Heart left ventricle (tissue), 13 donors: ENCODE data around the gene LCE1D.

ENCODE experiments used
- CTCF ChIP-seq, 12 donors: fragments of 200-600 bp; sonication (generic) in 4 of 12; IDR thresholded peaks; one replicate each; pipeline versions ENCODE4 v1.5.0 to v1.8.0; 2018 to 2022; ENCODE audit warnings: antibody characterized with exemption in 12 of 12, mild to moderate bottlenecking in 5 of 12
- POLR2A ChIP-seq, 2 donors: fragments of 450-650 bp; IDR thresholded peaks; one replicate each; pipeline ENCODE4 v1.6.1; 2017; ENCODE audit warnings: antibody characterized with exemption in 2 of 2, mild to moderate bottlenecking in 2 of 2, moderate library complexity in 2 of 2
- donor health status: ischemic (EF 13 %, LVEDD 7.1; RV severe dilation, severe dysfunction).
- donor health status: DM: no; HTN: yes; CAD: no.
- donor health status: DM: no; HTN: no; CAD: no.
- donor health status: ischemic (EF 25% LVEDD 6.9; RV normal size, moderate dysfunction).
- donor health status: ischemic (EF 25% LVEDD 5.7; RV mildly dilated, moderate dysfunction).
- donor health status: ischemic (EF 35%, LVEDD 5.7; RV mildly dilated, moderate dysfunction).
- donor health status: nonischemic (EF 11% LVEDD 7.7; RV severe dilation, severe dysfunction).
- donor health status: DM: yes; HTN: yes; CAD: no.
- donor health status: PGD.
- donor health status: ischemic (EF 29% LVEDD 5.4; RV normal size, mild dysfunction).
- donor health status: nonischemic (EF 23%, LVEDD 6.1; RV moderate dilation, normal function).

- TF ChIP-seq CTCF (IDR thresholded peaks at IDR 0.05) (no peak), POLR2A (IDR thresholded peaks at IDR 0.05) (no peak)
These were observed 46.0 kb downstream of the LCE1D start, which contains the start of gene LCE6A for GRCh38 chr1:152842556-152842955.
